ENCODE measurements around the gene RPL9. TPM values are rescaled to one million over a fixed set of nuclear protein-coding genes. Genes with fewer than 3 reads are reported as not detected.
A peak's percentile ranks its signal among the peaks of the same experiment; 100 is the strongest.

RPL9 gene
- total RNA-seq, 1 donor from 2014 or later = 6,069 TPM

DNA sequence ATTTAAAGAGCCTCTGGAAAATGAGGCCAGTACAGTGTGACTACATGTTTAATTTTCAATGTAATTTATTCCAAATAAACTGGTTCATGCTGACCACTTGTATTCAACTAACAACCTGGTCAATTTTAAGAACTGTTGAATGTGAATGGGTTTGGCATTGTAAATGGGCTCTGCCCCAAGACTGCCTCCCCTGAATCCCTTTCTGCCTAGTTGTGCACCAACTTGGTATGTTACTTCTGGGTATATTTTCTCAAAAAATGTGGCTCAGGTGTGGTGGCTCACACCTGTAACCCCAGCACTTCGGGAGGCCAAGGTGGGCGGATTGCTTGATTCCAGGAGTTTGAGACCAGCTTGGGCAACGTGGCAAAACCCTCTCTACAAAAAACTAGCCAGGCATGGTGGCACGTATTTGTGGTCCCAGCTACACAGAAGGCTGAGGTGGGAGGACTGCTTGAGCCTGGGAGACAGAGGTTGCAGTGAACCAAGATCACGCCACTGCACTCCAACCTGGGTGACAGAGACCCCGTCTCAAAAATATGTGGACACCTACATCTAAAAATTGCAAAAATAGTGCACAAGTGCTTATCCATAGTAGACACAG is 7.2 kb downstream of the RPL9 start:
- TF ChIP-seq, protein P1, sequence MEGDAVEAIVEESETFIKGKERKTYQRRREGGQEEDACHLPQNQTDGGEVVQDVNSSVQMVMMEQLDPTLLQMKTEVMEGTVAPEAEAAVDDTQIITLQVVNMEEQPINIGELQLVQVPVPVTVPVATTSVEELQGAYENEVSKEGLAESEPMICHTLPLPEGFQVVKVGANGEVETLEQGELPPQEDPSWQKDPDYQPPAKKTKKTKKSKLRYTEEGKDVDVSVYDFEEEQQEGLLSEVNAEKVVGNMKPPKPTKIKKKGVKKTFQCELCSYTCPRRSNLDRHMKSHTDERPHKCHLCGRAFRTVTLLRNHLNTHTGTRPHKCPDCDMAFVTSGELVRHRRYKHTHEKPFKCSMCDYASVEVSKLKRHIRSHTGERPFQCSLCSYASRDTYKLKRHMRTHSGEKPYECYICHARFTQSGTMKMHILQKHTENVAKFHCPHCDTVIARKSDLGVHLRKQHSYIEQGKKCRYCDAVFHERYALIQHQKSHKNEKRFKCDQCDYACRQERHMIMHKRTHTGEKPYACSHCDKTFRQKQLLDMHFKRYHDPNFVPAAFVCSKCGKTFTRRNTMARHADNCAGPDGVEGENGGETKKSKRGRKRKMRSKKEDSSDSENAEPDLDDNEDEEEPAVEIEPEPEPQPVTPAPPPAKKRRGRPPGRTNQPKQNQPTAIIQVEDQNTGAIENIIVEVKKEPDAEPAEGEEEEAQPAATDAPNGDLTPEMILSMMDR (IDR thresholded peaks at IDR 0.05; ENCODE audit: insufficient read depth, low read length, severe bottlenecking) = no peak
- FAIRE-seq (no peak), DNase-seq (ENCODE audit: low read depth) (no peak)
- no peak overlapping the region for H3K4me3 ChIP-seq (ENCODE audit: low read depth, low read length)
- H3K36me3 ChIP-seq (ENCODE audit: control insufficient read depth, insufficient read depth, low read length) = peaks cover 17% of the 10 kb centered on the region
- H3K27me3 ChIP-seq (ENCODE audit: control insufficient read depth, insufficient read depth, low read length) = no peaks in the 10 kb centered on the region

GRCh38 chr4:39450618-39451017 is 8.1 kb downstream of the RPL9 start:
- TF ChIP-seq, protein P1 (IDR thresholded peaks at IDR 0.05; ENCODE audit: insufficient read depth, low read length, severe bottlenecking) = no peak
- DNase-seq (ENCODE audit: low read depth) (no peak), FAIRE-seq (no peak)
- Histone ChIP-seq H3K27me3 (ENCODE audit: control insufficient read depth, insufficient read depth, low read length) (no peaks in the 10 kb centered on the region), H3K36me3 (ENCODE audit: control insufficient read depth, insufficient read depth, low read length) (peaks cover 14% of the 10 kb centered on the region), H3K4me3 (ENCODE audit: low read depth, low read length) (no peak overlapping the region)

DNA sequence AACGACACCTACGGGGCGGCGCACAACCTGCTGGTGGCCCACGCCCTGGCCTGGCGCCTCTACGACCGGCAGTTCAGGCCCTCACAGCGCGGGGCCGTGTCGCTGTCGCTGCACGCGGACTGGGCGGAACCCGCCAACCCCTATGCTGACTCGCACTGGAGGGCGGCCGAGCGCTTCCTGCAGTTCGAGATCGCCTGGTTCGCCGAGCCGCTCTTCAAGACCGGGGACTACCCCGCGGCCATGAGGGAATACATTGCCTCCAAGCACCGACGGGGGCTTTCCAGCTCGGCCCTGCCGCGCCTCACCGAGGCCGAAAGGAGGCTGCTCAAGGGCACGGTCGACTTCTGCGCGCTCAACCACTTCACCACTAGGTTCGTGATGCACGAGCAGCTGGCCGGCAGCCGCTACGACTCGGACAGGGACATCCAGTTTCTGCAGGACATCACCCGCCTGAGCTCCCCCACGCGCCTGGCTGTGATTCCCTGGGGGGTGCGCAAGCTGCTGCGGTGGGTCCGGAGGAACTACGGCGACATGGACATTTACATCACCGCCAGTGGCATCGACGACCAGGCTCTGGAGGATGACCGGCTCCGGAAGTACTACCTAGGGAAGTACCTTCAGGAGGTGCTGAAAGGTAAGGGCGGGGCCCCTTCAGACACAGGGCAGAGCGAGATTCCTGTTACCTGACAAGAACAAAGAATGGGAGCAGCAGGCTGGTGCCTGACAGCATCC is 11.7 kb downstream of the RPL9 start:
- TF ChIP-seq, protein P1 (IDR thresholded peaks at IDR 0.05; ENCODE audit: insufficient read depth, low read length, severe bottlenecking) = peak; percentile 36
- peak overlapping the region; percentile 39 for H3K4me3 ChIP-seq (ENCODE audit: low read depth, low read length)
- DNase-seq (ENCODE audit: low read depth) = peak; percentile 74
- H3K36me3 ChIP-seq (ENCODE audit: control insufficient read depth, insufficient read depth, low read length) = peaks cover 4% of the 10 kb centered on the region
- FAIRE-seq = no peak
- no peaks in the 10 kb centered on the region for H3K27me3 ChIP-seq (ENCODE audit: control insufficient read depth, insufficient read depth, low read length)

GRCh38 chr4:39446483-39446841 is 12.3 kb downstream of the RPL9 start:
- FAIRE-seq = no peak
- Histone ChIP-seq H3K4me3 (ENCODE audit: low read depth, low read length) (peak overlapping the region; percentile 39), H3K27me3 (ENCODE audit: control insufficient read depth, insufficient read depth, low read length) (no peaks in the 10 kb centered on the region), H3K36me3 (ENCODE audit: control insufficient read depth, insufficient read depth, low read length) (peaks cover 2% of the 10 kb centered on the region)
- no peak for DNase-seq (ENCODE audit: low read depth)
- TF ChIP-seq, protein P1 (IDR thresholded peaks at IDR 0.05; ENCODE audit: insufficient read depth, low read length, severe bottlenecking) = no peak

DNA sequence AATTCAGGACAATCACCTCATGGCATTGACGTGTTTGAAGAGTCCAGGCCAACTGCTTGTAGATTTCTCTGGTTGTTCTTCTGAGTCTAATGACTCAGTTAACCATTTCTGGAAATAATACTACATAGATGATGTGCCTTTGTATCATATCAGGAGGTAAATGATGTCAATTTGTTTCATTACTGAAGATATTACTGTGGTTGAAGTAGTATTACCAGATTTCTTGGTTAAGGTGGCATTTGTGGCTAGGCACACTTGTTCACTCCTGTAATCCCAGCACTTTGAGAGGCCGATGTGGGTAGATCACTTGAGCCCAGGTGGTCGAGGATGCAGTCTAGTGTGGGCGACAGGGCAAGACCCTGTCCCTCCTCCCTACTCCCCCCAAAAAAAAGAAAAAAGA is 15.7 kb downstream of the RPL9 start:
- Histone ChIP-seq H3K27me3 (ENCODE audit: control insufficient read depth, insufficient read depth, low read length) (no peaks in the 10 kb centered on the region), H3K4me3 (ENCODE audit: low read depth, low read length) (no peak overlapping the region), H3K36me3 (ENCODE audit: control insufficient read depth, insufficient read depth, low read length) (no peaks in the 10 kb centered on the region)
- no peak for DNase-seq (ENCODE audit: low read depth)
- TF ChIP-seq, protein P1 (IDR thresholded peaks at IDR 0.05; ENCODE audit: insufficient read depth, low read length, severe bottlenecking) = no peak
- no peak for FAIRE-seq
